Dedifferentiated amniotic fluid mesenchymal stem cell (primary cell): ENCODE results near the gene ARMH3.
A peak's percentile ranks its signal among the peaks of the same experiment; 100 is the strongest.
"Not testable (repeated sequence)": the region's sequence is repeated elsewhere in the genome, so short reads cannot be mapped to it uniquely, and the experiment has no call there.

Experiments used
- DNase-seq: peaks from one replicate; pipeline ENCODE4 v3.0.0-alpha.2; 2016; ENCODE audit errors: extremely low spot score

ARMH3 gene, protein sequence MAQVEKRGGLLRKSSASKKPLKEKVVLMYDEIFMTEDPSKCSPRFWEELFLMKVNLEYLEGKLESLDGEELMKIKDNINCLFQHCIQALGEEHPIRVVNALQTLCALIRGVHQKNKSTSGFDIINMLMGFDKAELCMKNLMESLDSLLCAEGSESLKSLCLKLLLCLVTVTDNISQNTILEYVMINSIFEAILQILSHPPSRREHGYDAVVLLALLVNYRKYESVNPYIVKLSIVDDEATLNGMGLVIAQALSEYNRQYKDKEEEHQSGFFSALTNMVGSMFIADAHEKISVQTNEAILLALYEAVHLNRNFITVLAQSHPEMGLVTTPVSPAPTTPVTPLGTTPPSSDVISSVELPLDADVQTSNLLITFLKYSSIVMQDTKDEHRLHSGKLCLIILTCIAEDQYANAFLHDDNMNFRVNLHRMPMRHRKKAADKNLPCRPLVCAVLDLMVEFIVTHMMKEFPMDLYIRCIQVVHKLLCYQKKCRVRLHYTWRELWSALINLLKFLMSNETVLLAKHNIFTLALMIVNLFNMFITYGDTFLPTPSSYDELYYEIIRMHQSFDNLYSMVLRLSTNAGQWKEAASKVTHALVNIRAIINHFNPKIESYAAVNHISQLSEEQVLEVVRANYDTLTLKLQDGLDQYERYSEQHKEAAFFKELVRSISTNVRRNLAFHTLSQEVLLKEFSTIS

DNA sequence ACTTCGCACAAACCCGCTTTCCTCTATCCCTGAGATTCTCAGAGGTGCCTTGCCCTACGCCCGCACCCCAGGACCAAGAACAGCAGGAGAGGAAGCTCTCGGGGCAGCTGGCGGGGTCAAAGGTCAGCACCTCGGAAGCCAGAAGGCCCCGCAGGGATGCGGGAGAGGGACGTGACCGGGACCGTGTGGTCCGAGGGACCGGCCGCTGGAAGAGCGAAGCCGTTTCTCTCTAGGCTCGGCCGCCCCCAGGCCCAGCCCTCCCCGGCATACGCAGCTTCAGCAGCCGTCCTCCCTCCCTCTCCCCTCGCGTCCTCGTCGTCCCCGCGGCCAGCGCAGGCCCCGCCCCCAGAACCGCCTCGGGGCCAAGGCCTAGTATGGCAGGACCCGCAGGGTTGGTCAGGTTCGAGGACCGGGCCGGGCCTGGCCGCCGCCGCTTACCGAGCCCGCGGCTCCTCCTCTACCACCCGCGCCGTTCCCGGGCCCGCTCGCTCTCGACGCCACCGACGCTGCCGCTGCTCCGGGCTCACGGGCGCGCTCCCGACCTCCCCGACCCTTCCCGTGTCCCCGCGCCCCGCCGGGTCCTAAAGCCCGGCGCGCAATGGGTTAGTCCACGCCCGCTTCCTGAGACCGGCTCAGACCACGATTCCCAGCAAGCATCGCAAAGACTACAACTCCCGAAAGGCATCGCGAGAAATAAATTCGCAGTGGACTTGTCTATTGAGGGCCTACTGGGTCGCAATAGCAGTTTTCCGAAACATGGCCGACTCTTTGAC, at the start of gene ARMH3:
ARMH3 (minus strand) TSS at position 527 of the 773 bp plus-strand sequence. CDS start 16,059 bp downstream, outside the sequence.
- peak; percentile 98 for DNase-seq

DNA sequence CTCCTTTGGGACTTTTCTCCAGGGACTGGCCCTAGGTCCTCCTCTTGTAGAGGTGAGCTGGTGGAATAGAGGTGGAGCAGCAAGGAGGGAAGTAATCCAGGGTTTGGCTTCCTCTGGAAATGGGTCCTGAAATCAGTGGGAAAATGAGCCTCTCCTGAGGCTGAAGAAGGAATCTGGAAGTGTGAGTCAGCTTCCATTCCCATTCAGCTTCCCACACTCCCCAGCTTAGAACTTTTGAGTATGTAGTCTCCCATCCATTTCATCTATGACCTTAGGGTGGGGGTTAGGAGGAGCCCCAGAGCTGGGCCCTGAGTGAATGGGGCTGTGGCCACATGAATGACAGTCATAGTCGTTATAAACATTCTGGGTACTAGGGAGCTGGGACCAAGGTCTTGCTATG, 46.4 kb upstream of the ARMH3 start:
- no peak for DNase-seq

DNA sequence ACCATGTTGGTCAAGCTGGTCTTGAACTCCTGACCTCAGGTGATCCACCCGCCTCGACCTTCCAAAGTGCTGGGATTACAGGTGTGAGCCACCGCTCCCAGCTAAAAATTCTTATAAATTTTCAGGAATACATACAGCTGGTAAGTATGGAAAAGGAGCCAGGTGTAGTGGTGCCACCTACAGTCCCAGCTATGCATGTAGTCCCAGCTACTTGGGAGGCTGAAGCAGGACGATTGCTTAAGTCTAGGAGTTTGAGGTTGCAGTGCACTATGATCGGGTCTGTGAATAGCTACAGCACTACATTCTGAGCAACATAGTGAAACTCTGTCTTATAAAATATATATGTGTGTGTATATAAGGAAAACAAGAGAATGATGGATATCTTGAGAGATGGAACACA, 45.2 kb upstream of the ARMH3 start:
- DNase-seq: no peak

DNA sequence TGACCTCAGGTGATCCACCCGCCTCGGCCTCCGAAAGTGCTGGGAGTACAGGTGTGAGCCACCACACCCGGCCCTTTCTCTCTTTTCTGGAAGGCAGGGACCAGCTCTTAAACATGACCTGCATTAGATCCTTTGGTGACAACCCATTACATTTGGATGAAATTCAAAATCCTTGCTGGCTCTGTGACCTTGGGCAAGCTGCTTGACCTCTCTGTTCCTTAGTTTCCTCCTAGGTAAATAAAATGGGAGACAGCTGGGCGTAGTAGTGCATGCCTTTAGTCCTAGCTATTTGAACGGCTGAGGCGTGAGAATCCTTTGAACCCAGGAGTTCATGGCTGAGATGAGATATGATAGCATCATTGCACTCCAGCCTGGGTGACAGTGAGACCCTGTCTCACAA, 40.5 kb upstream of the ARMH3 start:
- no peak for DNase-seq

DNA sequence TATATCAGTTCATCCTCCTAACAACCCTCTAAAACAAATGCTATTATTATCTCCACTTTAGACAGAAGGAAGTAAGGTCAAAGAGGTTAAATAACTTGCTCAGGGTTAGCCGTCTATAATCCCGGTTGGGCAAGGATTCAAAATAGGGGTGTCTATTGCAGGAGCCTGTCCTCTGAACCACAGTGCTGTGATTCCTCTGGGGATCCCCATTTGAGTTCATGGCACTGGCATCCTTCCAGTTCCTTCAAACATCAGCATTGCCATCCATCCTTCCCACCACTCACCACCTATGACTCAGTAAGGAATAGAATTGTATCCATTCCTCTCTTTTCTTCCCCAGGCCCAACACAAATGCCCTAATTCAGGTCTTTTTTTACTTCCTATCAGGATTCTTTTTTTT, 34.8 kb upstream of the ARMH3 start:
- no peak for DNase-seq

DNA sequence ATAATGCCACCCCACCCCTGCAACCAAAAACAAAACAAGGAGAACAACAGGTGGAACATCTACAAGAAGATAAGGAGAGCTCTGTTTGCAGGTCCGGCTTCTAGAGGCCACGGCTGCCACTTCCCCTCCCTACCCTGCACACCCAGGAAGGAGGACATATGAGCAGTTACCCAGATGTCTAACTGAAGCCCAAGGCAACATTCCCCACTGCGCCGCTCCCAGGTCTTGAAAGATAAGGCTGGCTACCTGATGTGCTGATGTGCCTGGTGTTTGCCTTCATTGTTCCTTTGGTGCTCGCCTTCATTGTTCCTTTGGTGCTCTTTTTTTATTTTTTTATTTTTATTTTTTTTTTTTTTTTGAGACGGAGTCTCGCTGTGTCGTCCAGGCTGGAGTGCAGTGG, 30.2 kb upstream of the ARMH3 start:
- no peak for DNase-seq

DNA sequence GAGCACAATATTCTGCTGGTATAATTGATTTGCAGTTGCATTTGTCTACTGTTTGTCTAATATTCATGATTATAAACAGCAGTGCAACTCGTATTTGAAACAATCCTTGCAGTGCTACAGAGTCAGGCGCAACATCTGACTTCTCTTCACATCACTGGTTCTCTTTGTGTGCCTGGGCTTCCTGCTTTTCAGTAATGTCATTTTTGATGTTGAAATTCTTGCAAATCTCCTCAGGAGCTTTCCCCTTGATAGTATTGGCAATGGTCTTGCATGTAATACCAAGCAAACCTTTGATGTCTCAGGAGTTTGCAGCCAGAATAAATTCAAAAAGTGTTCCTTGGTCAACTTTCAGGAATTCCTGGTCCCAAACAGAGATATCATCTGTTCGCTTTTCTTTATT, 29.4 kb upstream of the ARMH3 start:
- no peak for DNase-seq

DNA sequence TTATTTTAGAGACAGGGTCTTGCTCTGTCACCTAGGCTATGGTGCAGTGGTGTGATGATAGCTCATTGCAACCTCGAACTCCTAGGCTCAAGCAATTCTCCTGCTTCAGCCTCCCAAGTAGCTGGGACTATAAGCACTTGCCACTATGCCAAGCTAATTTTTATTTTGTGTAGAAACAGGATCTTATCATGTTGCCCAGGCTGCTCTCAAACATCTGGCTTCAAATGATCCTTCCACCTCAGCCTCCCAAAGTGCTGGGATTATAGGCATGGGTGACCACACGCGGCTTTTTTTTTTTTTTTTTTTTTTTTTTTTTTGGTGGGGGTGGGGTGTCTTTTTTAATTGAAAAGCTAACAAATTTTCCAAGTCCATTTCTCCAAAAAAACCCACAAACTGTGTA, 27.6 kb upstream of the ARMH3 start:
- DNase-seq: no peak

DNA sequence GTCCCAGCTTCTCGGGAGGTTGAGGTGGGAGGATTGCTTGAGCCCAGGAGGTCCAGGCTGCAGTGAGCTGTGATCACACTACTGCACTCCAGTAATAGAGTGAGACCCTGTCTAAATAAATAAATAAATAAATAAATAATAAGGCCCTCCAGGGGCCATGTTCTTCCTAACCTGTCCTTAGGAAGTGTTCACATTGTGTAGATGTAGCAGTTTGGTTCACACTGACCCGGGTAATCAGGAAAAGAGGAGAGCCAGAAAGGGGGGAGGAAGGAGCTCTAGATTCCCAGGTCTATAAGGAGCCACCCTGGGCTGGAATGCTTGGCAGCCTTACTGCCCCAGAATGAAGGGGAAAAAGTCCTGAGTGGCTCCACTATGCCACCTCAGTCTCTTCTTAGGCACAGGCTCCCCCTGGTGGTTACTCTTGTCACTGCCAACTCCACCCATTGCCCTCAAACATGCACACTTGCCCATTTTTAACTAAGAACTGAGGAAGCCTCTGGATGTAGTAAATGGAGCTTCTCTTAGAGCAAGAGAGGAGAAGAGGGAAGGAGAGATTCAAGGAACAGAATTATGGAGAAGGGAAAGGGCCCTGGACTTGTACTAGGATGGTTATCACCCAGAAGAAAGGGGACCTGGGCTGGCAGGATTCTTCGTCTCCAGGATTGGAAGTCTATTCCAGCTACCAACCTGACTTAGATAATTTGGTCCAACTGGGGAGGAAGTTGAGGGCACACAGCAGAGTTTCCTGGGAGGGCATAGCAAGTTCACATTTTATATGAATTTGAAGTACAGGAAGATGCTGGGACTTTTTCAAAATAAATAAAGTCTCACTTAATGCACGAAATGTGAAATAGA, 16.9 kb upstream of the ARMH3 start:
- peak; percentile 84 for DNase-seq

DNA sequence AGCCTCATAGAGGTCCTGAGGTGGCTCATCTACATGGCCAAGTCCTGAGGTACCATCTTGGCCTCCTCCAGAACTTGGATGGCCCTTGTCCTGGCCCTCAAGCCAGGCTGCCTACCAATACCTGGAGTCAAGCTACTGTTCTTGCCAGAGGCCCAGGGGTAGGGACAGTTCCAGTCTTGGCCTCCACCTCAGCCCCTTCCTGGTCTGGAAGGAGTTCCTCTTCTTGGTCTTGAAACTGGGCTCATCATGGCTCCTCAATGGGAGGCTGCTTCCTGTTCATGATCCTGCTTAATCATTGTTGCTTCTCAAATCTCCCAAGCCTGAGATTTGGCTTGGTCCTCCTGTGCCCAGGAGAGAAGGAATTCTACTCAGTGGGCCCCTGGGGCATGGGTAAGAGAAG, 13.1 kb upstream of the ARMH3 start:
- no peak for DNase-seq

DNA sequence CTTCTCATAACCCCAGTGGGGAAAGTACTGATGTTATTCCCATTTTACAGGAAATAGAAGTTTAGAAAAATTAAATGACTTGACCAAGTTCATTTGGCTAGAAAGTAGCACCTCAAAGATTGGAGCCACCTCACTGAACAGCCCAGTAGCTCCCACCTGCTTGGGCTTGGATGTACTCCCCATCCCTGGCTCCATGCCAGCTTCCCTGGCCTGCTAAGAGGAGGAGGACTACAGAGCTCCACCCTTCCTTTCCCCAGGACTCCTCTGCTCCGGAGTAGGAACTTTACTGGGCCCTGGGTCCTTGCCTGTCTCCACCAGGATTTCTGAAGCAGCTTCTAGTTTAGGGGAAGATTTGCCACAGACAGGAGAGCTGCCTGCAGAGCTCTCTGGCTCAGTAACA, 12.2 kb upstream of the ARMH3 start:
- no peak for DNase-seq

DNA sequence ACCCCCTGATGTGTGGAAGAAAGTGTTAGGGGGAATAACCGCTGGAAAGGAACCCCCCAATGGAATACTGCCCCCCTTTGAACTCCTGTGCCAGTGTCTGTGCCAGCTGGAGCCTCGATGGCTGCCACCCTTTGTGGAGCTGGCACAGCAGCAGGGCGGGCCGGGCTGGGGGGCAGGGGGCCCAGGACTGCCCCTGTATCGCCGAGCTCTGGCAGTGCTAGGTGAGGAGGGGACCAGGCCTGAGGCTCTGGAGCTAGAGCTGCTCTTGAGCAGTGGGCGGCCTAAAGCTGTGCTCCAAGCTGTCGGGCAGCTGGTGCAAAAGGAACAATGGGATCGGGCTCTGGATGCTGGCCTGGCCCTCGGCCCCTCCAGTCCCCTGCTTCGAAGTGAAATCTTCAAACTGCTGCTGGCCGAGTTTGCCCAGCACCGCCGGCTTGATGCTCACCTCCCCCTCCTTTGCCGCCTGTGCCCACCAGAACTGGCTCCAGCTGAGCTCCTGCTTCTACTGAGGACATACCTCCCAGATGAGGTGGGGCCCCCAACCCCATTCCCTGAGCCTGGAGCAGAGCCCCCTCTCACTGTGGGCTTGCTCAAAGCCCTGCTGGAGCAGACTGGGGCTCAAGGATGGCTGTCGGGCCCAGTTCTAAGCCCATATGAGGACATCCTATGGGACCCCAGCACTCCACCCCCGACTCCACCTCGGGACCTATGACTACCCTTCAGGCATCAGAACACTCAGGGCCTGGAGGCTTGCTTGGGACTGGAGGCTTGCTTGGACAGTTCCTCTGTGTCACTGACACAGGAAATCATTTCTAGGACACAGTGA, 11.3 kb upstream of the ARMH3 start:
- no peak for DNase-seq

DNA sequence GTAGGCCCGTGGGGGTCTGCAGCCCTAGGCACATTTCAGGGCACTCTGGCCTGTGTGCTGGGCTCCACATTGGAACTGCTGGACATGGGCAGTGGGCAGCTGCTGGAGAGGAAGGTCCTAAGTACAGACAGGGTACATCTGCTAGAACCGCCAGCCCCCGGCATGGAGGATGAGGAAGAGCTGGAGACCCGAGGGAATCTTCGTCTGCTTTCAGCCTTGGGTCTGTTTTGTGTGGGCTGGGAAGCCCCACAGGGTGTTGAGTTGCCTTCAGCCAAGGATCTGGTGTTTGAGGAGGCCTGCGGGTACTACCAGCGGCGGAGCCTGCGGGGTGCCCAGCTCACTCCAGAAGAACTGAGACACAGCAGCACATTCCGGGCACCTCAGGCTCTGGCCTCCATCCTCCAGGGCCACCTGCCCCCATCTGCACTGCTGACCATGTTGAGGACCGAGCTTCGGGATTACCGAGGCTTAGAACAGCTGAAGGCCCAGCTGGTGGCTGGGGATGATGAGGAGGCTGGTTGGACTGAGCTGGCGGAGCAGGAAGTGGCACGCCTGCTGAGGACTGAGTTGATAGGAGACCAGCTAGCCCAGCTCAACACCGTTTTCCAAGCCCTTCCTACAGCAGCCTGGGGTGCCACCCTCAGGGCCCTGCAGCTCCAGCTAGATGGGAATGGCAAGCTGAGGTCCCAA, 10.6 kb upstream of the ARMH3 start:
- DNase-seq: no peak

DNA sequence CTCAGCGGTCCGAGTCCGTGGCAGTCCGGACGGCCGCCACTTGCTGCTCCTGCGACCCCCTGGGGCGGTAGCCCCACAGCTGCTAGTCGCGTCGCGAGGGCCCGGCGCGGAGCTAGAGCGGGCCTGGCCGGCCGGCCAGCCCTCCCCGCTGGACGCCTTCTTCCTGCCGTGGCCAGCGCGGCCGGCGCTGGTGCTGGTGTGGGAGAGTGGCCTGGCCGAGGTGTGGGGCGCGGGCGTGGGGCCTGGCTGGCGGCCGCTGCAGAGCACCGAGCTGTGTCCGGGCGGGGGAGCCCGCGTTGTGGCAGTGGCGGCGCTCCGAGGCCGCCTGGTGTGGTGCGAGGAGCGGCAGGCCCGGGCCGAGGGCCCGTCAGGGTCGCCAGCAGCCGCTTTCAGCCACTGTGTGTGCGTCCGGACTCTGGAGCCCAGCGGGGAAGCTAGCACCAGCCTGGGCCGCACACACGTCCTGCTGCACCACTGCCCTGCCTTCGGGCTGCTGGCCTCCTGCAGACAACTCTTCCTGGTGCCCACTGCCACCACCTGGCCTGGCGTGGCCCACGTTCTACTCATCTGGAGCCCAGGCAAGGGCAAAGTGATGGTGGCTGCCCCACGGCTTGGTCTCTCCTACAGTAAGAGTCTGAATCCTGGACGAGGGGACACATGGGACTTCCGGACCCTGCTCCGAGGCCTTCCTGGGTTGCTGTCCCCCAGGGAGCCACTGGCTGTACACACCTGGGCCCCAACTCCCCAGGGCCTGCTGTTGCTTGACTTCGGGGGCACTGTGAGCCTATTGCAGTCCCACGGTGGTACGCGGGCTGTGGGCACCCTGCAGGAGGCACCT, 9.8 kb upstream of the ARMH3 start:
- DNase-seq: no peak

DNA sequence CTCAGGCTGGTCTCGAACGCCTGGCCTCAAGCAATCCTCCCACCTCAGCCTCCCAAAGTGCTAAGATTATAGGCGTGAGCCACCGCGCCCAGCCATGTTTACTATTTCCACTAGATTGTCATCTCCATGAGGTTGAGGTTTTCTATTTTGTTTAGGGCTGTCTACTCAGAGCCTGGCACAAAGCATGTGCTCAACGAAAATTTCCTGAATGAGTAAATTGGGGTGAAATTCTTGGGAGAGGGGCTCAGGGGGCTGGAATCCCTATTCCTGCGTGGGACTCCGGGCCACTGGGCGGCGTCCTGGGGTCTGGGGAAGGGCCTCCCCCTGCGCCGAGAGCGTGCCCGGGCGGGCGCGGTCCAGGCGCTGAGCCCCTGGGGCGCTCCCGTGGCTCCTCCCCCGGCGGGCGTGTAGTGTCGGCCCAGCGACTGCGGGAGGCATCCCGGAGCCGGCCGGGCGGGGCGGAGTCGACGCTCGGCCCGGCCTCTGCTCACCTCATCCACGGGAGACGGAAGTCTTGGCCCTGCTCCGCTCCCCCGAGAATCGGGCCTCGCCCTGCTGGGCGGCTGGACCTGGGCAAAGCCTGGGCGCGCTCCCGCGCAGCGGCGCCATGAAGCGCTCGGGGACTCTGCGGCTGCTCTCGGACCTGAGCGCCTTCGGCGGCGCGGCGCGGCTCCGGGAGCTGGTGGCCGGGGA, 9.0 kb upstream of the ARMH3 start, which contains the start of gene HPS6:
HPS6 (plus strand) TSS at position 482 of the 693 bp plus-strand sequence; CDS start at position 608, 126 bp downstream.
- DNase-seq: peak; percentile 82

DNA sequence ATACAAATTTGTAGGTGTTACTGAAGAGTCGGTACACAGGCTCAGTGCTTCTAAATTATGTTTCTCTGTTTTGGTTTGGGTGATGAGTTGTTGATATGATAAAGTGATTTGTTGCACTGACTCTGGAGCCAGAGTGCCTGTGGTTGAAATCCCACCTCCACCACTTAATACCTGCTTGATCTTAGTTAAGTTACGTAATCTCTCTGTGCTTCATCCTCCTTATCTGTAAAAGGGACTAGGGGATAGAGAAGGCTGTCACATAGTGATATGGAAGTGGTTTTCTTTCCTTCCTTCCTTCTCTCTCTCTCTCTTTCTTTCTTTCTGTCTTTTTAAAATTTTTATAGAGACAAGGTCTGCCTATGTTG, 8.5 kb upstream of the ARMH3 start:
- no peak for DNase-seq

DNA sequence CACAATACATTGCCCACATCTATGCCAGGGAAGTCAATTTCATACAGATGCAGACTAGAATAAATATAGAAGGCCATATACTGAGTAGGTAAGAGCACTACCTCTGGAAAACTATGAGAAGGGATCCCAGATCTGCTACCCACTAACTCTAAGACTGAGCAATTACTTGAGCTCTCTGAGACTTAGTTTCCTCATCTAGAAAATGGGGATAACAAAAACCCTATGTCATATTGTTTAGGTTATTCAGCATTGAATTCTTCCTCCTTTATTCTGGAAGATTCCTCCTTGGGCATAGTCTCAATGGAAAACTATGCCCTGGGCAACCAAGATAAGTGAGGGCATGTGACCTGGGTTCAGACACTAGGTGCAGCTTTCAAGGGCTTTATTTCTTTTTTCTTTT, 4.0 kb upstream of the ARMH3 start:
- DNase-seq: no peak

DNA sequence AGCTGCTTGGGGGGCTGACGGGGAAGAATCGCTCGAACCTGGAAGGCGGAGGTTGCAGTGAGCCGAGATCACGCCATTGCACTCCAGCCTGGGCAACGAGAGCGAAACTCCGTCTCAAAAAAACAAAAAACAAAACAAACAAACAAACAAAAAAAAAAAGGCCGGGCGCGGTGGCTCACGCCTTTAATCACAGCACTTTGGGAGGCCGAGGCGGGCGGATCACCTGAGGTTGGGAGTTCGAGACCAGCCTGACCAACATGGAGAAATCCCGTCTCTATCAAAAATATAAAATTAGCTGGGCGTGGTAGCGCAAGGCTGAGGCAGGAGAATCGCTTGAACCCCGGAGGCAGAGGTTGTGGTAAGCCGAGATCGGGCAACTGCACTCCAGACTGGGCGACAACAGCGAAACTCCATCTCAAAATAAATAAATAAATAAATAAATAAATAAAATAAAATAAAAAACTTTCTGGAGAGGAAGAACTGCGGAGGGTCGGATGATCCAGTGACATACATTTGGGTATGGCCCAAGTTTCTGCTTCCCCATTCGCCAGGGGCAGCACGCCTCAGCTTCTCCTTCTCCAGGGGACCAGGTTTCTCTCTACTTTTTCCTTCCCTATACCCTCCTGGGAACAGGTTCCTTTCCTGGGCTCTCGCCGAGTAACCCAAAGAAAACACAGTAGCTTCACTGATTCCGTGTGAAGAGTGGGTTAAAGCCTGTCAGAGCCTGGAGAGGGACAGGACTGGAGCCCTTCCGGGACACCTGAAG, 909 bp downstream of the ARMH3 start:
- not testable (repeated sequence) for DNase-seq
